Measurements from ENCODE around the gene TAF6L.
"Not testable (repeated sequence)": the region's sequence is repeated elsewhere in the genome, so short reads cannot be mapped to it uniquely, and the experiment has no call there.

Gene TAF6L

GRCh38 chr11:62805961-62806441 is 34.8 kb downstream of the TAF6L start:
- DNase-seq (ENCODE audit: low spot score), result peak; percentile 12

GRCh38 chr11:62806611-62807121 is 35.5 kb downstream of the TAF6L start:
- peak; percentile 23 for DNase-seq (ENCODE audit: low spot score)

GRCh38 chr11:62810748-62811147 is 39.6 kb downstream of the TAF6L start:
- no peak for DNase-seq (ENCODE audit: low spot score)

GRCh38 chr11:62811659-62812058 is 40.5 kb downstream of the TAF6L start:
- no peak for DNase-seq (ENCODE audit: low spot score)

- DNase-seq (ENCODE audit: low spot score), result no peak
Observed at GRCh38 chr11:62816557-62816956, 45.4 kb downstream of the TAF6L start.

DNA sequence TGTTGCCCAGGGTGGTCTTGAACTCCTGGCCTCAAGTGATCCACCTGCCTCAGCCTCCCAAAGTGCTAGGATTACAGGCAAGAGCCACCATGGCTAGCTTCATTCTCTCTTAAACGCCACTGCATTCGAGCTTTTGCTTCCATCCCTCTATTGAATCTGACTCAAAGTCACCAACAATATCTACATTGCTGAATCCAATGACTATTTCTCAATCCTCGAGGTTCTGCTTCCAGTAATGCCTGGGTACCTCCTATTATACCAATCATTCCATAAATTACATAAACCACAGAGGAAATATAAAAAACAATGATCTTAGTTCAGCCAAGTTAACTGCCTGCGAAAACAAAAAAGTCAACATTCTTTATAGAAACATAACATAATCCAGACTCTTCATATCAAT is 45.9 kb downstream of the TAF6L start:
- no peak for DNase-seq (ENCODE audit: low spot score)

DNA sequence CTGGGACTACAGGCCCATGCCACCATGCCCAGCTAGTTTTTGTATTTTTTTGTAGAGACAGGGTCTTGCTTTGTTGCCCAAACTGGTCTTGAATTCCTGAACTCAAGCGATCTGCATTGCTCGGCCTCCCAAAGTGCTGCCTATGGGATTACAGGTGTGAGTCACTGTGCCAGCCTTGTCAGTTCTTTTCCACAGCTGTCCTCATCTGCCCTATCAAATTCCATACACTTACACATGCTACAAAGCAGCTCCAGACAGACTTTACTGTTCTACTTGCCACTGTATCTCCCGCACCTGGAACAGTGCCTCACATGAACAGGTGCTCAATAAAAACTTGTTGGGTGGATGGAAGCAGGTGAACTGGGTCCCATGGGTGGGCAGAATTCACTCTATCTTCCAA is 52.5 kb downstream of the TAF6L start:
- no peak for DNase-seq (ENCODE audit: low spot score)

GRCh38 chr11:62828130-62828529 is 56.9 kb downstream of the TAF6L start:
- DNase-seq (ENCODE audit: low spot score), result not testable (repeated sequence)

GRCh38 chr11:62830904-62831519 is 59.8 kb downstream of the TAF6L start:
- no peak for DNase-seq (ENCODE audit: low spot score)

DNA sequence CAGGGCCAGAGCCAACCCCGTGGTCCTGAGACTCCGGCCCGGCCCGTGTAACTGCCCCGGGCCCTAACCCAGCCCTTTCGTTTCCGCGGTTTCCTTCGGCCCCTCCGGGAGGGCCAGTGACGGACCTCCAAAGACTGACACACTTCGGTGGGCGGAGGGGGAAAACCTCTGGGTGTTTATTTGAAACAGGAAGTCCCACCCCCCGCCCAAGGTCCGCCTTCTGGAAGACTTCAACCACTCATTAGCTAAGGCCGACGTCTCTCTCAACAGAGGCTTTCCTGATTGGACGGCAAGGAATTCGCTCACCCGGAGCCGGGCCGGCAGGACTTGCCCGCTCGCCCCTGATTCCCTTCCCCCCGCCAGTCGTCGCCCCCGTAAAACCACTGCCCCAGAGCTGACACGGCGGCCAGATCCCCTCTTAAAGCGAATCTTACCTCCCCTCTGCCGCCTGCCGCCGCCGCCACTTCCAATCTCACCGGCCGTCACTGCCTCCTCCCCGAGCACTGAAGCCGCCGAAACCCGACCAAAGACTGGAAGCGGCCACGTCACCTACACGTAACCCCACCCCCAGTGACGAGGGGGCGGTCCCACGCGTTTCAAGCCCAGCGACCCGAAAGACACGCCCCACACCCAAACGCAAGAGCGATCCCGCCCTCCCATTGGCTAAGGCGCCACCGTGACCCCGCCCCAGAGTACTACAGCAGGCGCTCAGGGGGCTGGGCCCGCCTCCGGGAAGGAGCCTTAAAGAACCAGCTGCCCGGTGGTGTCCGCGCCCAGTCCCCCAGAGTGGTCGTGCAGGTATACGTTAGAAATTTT is 60.5 kb downstream of the TAF6L start, which contains the start of gene STX5:
STX5 (minus strand) TSS at position 532 of the 816 bp plus-strand sequence. CDS start 808 bp downstream, outside the sequence.
- DNase-seq (ENCODE audit: low spot score), result peak; percentile 98

DNA sequence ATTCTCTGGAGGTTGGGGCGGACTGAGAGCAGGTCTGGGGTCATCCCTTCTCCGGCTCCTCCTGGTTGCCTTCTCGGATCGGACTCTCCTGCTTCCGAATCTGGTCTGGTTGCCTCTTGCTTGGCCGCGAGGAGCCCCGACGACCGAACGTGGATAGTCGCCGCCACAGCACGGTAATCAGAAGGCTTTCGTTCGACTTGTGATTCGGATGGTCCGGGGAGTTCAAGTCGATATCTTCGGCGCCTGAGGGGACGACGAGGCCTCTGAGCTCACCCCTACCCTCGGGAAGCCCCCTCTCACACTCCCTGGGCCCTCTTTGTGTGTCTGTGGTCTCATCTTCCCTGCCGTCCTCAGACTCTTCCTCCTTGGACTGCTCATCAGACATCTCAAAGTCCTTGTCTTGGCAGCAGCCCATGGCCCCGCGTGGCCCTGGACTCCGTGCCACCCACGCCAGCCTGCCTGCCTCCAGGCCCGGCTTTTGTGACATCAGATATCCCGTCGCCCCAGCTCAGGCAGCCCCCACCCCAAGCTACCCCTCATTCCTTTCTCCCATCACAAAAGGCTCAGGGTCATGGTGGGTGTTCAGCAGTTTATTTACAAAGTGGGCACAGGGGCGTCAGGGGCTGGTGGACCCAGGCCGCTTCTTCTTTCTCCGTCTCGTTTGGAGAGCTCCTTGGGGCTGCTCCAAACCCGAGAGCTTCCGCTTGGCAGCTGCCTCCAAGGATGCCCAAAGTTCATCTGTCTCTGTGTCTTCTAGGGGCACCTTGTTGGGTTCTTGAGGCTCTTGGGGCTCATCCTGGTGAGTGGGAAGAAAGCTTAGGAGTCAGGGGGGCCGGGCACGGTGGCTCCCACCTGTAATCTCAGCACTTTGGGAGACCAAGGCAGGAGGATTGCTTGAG is 61.4 kb downstream of the TAF6L start, which contains the start of gene TEX54:
TEX54 (minus strand) TSS at position 506 of the 899 bp plus-strand sequence.
- peak; percentile 59 for DNase-seq (ENCODE audit: low spot score)

GRCh38 chr11:62835336-62835735 is 64.1 kb downstream of the TAF6L start:
- DNase-seq (ENCODE audit: low spot score), result no peak

Data from RKO (cell line).